Neural cell (in vitro differentiated cells): Measurements from ENCODE around the gene SYP.

Experiments used
- CTCF ChIP-seq: fragments of 450-650 bp; IDR thresholded peaks from 2 replicates; pipeline ENCODE4 v1.5.1; 2014; ENCODE audit warnings: antibody characterized with exemption, mild to moderate bottlenecking, moderate library complexity; ENCODE audit not compliant: poor library complexity, severe bottlenecking
- EP300 ChIP-seq: fragments of 450-650 bp; conservative IDR thresholded peaks from 2 replicates; pipeline ENCODE4 v1.6.1; 2014; ENCODE audit warnings: antibody characterized with exemption, mild to moderate bottlenecking, moderate library complexity; ENCODE audit not compliant: poor library complexity, severe bottlenecking
- POLR2AphosphoS5 ChIP-seq: IDR thresholded peaks from 2 replicates; pipeline ENCODE4 v1.6.1; 2012

GRCh38 chrX:49206543-49206942 is 6.5 kb upstream of the SYP start:
- TF ChIP-seq POLR2AphosphoS5 (no peak), CTCF (no peak), EP300 (no peak)
